ENCODE measurements around the gene GRK3. TPM values are rescaled to one million over a fixed set of nuclear protein-coding genes. Genes with fewer than 3 reads are reported as not detected.

Gene GRK3
- total RNA-seq, 1 donor from 2014 or later: 3.7 TPM

- intact Hi-C loops (cut with DNase I): no loop called here
- DNase-seq (no peak), ATAC-seq (ENCODE audit: poor library complexity) (no peak)
Observed at GRCh38 chr22:25729016-25729995, 164.8 kb downstream of the GRK3 start.

DNA sequence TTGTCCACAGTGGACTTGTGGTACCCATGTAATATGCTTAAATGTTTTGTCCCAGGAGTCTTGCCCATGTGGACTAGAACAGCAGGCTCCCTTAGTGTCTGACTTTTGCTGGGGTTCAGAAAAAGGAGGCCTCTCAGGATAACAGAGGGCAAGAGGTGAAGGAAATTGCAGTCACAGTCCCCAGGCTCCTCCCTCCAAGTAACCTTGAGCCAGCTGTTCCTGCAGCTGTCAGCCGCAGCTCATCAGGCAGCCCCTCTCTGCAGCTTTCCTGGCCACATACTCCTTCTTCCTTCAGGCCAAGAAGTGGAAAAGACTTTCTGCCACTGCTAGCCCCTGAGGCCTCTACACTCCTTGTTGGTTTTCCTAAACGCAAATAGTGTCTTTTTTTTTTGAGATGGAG lies 171.2 kb downstream of the GRK3 start:
- intact Hi-C loops (cut with DNase I): no loop called here
- DNase-seq: no peak
- ATAC-seq (ENCODE audit: poor library complexity): no peak

DNA sequence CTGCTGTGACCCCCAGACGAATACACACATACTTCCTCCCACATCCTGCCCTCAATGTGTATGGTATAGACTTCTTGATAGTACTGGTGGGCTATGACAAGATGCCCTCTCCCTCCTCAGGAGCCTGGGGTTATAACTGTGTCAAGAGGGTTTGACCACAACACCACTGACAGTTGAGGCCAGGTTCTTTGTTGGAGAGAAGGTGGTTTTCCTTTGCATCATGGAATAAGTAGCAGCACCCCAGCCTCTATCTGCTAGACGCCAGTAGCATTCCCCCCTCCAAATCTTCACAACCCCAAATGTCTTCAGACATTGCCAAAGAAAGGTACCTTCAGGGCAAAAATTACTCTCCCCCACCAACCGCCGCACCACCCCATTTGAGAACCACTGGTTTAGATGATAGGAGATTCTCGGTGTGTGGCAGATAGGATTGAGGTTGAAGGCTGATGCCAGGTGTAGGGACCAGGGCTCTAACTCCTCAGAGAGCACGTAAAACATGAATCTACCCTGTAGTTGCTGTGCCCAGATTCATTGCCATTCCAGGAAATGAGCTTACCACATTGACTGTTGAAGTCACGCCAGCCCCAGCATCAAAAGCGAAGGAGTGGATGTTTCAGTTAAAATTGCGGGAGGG lies 172.0 kb downstream of the GRK3 start:
- DNase-seq (no peak), ATAC-seq (ENCODE audit: poor library complexity) (no peak)
- intact Hi-C loops (cut with DNase I): no loop called here

DNA sequence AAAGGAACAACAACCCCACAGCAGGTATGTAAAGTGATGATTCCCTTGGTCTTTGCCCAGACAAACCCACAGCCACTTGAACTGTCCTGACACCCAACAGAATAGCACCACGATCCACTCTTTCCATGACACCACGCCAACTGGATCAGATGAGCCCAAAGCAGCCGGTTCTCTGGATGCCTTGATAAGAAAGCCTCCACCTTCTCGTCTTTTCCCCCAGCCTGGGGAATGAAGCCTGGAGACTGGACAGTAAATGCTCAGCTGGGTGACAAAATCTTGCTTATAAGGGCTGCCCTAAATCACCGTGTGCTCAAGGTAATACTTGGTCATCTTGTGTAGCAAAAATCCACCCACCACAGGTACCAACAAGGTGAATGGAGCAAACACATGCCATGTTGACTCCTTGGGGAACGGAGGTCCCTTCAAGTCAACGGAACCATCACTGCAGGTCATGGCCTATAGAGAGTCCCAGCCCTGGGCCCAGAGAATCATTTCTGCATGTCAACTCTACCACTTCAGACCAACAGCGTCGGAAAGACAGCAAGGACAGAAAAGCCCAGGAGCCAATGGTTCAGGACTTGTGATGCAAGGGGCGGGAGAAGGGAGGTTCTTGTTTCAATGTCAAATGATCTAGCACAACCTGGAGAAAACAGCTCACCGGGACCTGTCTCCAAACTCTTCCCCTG lies 175.3 kb downstream of the GRK3 start:
- intact Hi-C loops (cut with DNase I): no loop called here
- ATAC-seq (ENCODE audit: poor library complexity) (no peak), DNase-seq (no peak)

DNA sequence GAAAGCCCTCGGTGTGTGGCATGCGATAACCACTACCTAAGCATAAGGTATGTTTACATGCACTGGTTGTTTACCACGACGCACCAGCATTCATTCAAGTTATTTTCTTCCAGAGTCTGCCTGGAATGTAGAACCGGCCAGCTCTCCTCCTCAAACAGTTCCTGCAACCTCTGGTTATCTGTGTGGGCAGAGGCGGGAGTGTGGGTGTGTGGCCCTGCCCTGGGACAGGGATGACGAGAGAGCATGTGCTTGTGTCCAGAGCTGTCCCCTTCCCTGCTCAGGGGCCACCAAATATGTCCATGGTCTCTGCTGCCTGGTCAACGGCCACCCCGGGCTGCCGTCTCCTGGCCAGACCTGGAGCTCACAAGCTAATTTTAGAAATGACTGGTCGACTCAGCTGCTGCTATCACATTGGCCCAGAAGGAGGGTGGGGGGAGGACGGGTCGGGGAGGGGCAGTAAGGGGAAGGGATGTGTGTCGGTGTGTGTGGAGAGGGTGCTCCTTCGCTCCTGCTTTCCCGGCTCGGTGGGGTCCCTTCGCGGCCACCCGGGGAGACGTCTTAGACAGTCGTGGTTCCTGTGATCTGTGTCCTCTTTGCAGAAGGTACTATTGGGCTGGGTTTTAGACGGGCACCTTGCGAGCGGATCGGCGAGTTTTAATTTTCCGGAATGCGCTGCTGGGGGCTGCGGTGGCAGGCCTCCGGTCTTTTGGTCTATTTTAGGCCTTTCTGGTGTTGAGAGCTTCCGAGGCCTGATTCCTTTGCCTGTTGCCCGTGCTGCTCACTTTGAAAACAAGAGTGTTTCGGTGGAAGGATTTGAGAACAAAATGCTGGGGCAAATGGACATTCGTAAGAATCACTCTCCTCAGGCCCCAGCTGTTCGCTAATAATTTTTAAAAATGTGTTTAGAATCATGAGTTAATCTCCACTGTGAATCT lies 177.5 kb downstream of the GRK3 start, which contains the start of gene MYO18B:
MYO18B (plus strand) TSS at position 497 of the 935 bp plus-strand sequence. CDS start 18,905 bp downstream, outside the sequence.
- intact Hi-C loops (cut with DNase I): no loop called here
- DNase-seq: peak; percentile 83
- peak; percentile 89 for ATAC-seq (ENCODE audit: poor library complexity)

- ATAC-seq (ENCODE audit: poor library complexity) (peak; percentile 2), DNase-seq (no peak)
- intact Hi-C loops (cut with DNase I): no loop called here
Observed at GRCh38 chr22:25742918-25743708, 178.6 kb downstream of the GRK3 start.

GRCh38 chr22:25744694-25745093 lies 180.2 kb downstream of the GRK3 start:
- ATAC-seq (ENCODE audit: poor library complexity): no peak
- no peak for DNase-seq
- intact Hi-C loops (cut with DNase I): no loop called here

DNA sequence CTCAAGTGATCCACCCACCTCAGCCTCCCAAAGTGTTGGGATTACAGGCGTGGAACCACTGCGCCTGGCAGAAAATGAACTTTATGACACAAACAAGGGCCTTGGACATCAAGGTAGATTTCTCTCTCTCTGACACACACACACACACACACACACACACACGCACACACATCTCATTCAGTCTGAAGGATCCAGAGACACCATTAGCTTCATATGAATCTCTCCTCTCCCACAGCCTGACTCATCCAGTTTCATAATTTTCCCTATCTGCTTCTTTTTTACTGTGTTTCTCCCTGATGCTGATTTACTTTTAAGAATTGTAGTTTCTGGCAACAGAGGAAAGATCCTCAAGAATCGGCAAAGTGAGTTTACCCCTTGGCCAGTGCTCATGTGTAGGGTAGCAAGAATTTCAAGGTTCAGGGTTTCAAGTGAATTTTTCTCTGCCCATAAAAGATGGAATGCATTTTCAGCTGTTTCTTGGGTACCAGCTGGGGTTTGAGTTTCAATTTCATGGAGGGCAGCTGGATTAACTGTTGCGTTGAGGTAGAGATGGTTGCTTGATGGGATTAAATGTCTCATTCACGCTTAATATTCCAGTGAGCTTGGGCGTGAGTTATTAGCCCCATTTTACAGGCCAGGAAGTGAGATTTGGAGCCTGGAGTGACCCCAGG lies 181.0 kb downstream of the GRK3 start:
- ATAC-seq (ENCODE audit: poor library complexity): no peak
- no peak for DNase-seq
- intact Hi-C loops (cut with DNase I): no loop called here

GRCh38 chr22:25746012-25746373 lies 181.5 kb downstream of the GRK3 start:
- intact Hi-C loops (cut with DNase I): no loop called here
- ATAC-seq (ENCODE audit: poor library complexity) (no peak), DNase-seq (no peak)

DNA sequence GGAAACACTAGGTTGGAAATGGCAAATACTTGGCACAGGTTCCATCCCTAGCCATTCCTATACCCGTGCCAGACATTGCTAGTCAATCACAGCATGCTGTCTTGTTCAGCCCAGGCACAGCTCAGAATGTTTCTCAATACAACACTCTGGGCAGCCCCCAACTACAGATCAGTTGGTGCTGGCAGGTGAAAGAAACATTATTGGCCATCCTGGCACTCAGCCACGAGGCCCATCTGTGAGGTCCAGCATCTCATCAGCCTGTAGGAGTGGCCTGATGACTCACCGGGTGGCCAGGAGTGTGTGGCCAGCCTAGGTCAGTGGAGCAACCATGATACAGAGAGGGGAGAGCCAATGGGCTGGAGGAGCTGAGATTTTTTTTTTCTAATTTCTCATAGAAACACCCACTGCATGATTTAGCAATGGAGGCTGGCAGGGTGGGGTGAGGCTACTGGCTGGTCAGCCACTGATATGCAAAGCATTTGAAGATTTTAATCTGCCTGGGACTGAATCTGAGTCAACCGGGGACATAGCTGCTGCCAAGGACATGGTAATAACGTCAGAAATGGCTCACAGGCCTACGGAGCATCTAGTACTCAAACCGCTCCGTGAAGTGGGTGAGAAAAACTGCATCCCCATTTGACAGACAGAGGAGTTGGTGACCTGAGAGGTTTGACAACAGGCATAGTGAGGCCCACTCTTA lies 182.9 kb downstream of the GRK3 start:
- intact Hi-C loops (cut with DNase I): no loop called here
- ATAC-seq (ENCODE audit: poor library complexity) (peak; percentile 44), DNase-seq (peak; percentile 57)

DNA sequence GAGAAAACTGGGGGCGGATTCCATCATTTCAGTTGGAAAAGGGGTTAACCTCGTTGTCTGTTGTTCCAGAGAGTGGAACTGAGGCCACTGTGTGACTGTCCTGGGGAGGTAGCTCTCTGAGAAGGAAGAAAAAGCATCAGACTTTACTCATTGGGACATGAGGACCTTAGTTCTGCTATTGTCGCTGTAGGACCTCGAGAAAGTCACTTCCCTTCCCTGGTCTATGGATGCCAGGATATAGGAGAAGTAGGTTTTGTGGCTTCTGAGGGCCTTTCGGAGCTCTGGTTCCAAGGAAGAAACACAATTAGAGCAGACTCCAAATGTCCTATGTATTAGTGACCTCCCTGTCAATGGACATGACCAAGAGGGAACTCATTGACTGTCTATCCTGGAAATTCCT lies 183.7 kb downstream of the GRK3 start:
- intact Hi-C loops (cut with DNase I): no loop called here
- ATAC-seq (ENCODE audit: poor library complexity) (no peak), DNase-seq (no peak)

DNA sequence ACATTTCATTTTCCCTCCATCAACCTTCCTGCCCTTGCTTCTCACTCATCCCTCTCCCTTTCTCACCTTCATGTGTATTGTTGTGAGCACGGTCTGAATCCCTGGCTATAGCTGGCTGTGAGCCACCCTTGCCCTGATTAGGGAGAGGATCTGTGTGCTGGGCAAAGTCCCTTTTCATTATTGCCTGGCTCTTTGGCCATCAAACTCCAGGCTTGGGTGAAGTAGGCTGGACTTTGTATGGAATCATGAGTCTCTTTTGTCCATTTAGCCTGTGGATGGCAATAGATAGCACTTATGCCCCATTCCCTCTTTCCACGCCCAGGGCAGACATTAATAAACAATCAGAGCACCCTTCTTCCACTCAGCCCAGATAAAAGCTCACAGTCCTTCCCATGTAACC lies 184.2 kb downstream of the GRK3 start:
- ATAC-seq (ENCODE audit: poor library complexity) (no peak), DNase-seq (no peak)
- intact Hi-C loops (cut with DNase I): no loop called here

- ATAC-seq (ENCODE audit: poor library complexity) (no peak), DNase-seq (no peak)
- intact Hi-C loops (cut with DNase I): no loop called here
Observed at GRCh38 chr22:25749420-25750169, 185.1 kb downstream of the GRK3 start.

GRCh38 chr22:25750569-25751173 lies 186.2 kb downstream of the GRK3 start:
- DNase-seq (no peak), ATAC-seq (ENCODE audit: poor library complexity) (no peak)
- intact Hi-C loops (cut with DNase I): no loop called here

DNA sequence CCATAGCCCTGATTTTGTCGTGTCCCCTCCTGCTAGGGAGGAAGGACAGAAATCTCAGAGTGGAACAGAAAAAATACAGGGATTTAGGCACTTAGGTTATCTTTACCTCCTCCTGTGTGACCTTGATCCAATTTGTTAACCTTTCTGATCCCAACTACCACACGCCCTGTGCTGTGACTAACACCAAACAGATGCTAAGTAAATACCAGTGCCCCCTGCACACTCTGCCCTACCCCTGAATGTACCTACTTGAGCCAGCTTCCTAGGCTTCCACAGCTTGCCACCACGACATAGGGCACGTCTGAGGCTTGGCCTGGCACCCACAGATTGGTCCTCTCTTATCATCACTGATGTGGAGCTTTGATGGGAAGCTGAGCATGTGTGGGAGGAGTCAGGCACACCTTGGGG lies 186.7 kb downstream of the GRK3 start:
- ATAC-seq (ENCODE audit: poor library complexity) (no peak), DNase-seq (no peak)
- intact Hi-C loops (cut with DNase I): no loop called here

Measured in Right ventricle myocardium superior (tissue), 1 donor.